Nephron progenitor cell (in vitro differentiated cells): ENCODE results near the gene PRICKLE2.
A peak's percentile ranks its signal among the peaks of the same experiment; 100 is the strongest.

ENCODE experiments used
- DNase-seq: peaks from one replicate; pipeline ENCODE4 v3.0.0; 2021
- H3K27ac Mint-ChIP-seq: 2 replicates; pipeline ENCODE4 v1.8.0; 2021; ENCODE audit warnings: mild to moderate bottlenecking, moderate library complexity, mixed read lengths
- H3K27me3 Mint-ChIP-seq: 2 replicates; pipeline ENCODE4 v1.8.0; 2021; ENCODE audit warnings: mild to moderate bottlenecking, low read depth, mixed read lengths; ENCODE audit not compliant: poor library complexity
- H3K36me3 Mint-ChIP-seq: 2 replicates; pipeline ENCODE4 v1.8.0; 2021; ENCODE audit warnings: low read depth, mixed read lengths
- H3K4me1 Mint-ChIP-seq: 2 replicates; pipeline ENCODE4 v1.8.0; 2021; ENCODE audit warnings: mixed read lengths
- H3K4me3 Mint-ChIP-seq: 2 replicates; pipeline ENCODE4 v1.8.0; 2021; ENCODE audit warnings: mild to moderate bottlenecking, moderate library complexity, mixed read lengths
- H3K9me3 Mint-ChIP-seq: 2 replicates; pipeline ENCODE4 v1.8.0; 2021; ENCODE audit warnings: mild to moderate bottlenecking, moderate library complexity, mixed read lengths
- CTCF ChIP-seq: fragments of 200-600 bp; sonication (generic); IDR thresholded peaks from 2 replicates; pipeline ENCODE4 v1.5.0; 2021; ENCODE audit warnings: antibody characterized with exemption

PRICKLE2 gene

GRCh38 chr3:64082411-64082810 is 142.9 kb downstream of the PRICKLE2 start:
- TF ChIP-seq CTCF: no peak
- peaks cover 45% of the 10 kb centered on the region for H3K4me1 Mint-ChIP-seq
- no peak overlapping the region for H3K4me3 Mint-ChIP-seq
- DNase-seq: no peak
- H3K27ac Mint-ChIP-seq: peak overlapping the region; percentile 82
- H3K9me3 Mint-ChIP-seq: peaks cover 36% of the 10 kb centered on the region
- peaks cover 16% of the 10 kb centered on the region for H3K27me3 Mint-ChIP-seq
- peaks cover 14% of the 10 kb centered on the region for H3K36me3 Mint-ChIP-seq

- H3K4me3 Mint-ChIP-seq: no peak overlapping the region
- TF ChIP-seq CTCF: no peak
- DNase-seq: no peak
- peaks cover 35% of the 10 kb centered on the region for H3K4me1 Mint-ChIP-seq
- peaks cover 21% of the 10 kb centered on the region for H3K27me3 Mint-ChIP-seq
- H3K36me3 Mint-ChIP-seq: peaks cover 14% of the 10 kb centered on the region
- peaks cover 26% of the 10 kb centered on the region for H3K9me3 Mint-ChIP-seq
- H3K27ac Mint-ChIP-seq: no peak overlapping the region
Observed at GRCh38 chr3:64081235-64081630, 144.0 kb downstream of the PRICKLE2 start.

- Mint-ChIP-seq H3K36me3 (peaks cover 14% of the 10 kb centered on the region), H3K4me3 (no peak overlapping the region), H3K27ac (no peak overlapping the region), H3K4me1 (peaks cover 31% of the 10 kb centered on the region), H3K9me3 (peaks cover 21% of the 10 kb centered on the region), H3K27me3 (peaks cover 21% of the 10 kb centered on the region)
- DNase-seq: no peak
- no peak for TF ChIP-seq CTCF
Observed at GRCh38 chr3:64080616-64081234, 144.5 kb downstream of the PRICKLE2 start.

GRCh38 chr3:64079369-64080150 is 145.7 kb downstream of the PRICKLE2 start:
- no peak overlapping the region for H3K27ac Mint-ChIP-seq
- peaks cover 8% of the 10 kb centered on the region for H3K36me3 Mint-ChIP-seq
- no peak for TF ChIP-seq CTCF
- no peak for DNase-seq
- peaks cover 14% of the 10 kb centered on the region for H3K9me3 Mint-ChIP-seq
- no peak overlapping the region for H3K4me3 Mint-ChIP-seq
- H3K27me3 Mint-ChIP-seq: peaks cover 21% of the 10 kb centered on the region
- H3K4me1 Mint-ChIP-seq: peaks cover 31% of the 10 kb centered on the region

GRCh38 chr3:64078966-64079365 is 146.3 kb downstream of the PRICKLE2 start:
- H3K4me1 Mint-ChIP-seq: peaks cover 35% of the 10 kb centered on the region
- peaks cover 21% of the 10 kb centered on the region for H3K27me3 Mint-ChIP-seq
- peaks cover 8% of the 10 kb centered on the region for H3K36me3 Mint-ChIP-seq
- TF ChIP-seq CTCF: no peak
- DNase-seq: no peak
- H3K27ac Mint-ChIP-seq: no peak overlapping the region
- peaks cover 14% of the 10 kb centered on the region for H3K9me3 Mint-ChIP-seq
- no peak overlapping the region for H3K4me3 Mint-ChIP-seq
